Astrocyte of the cerebellum (primary cell): ENCODE results near the gene GABARAPL1.
A peak's percentile ranks its signal among the peaks of the same experiment; 100 is the strongest.

Experiments used
- DNase-seq: peaks from one replicate; pipeline ENCODE4 v3.0.0-alpha.2; 2011; ENCODE audit warnings: low read depth
- H3K4me3 ChIP-seq: 2 replicates; pipeline ENCODE4 v1.5.1; 2011; ENCODE audit warnings: mild to moderate bottlenecking, low read depth, low read length, moderate library complexity
- CTCF ChIP-seq: IDR thresholded peaks from 2 replicates; pipeline ENCODE4 v1.5.1; 2012; ENCODE audit warnings: low read length, low read depth, moderate library complexity, mild to moderate bottlenecking; ENCODE audit errors: missing control alignments
- in situ Hi-C: cut with HindIII; loops from 2 replicates; pipeline ENCODE4 v1.10.0; 2017; ENCODE audit warnings: low sequenced_read_pairs

GABARAPL1 gene

GRCh38 chr12:10227648-10228047, 15.0 kb downstream of the GABARAPL1 start:
- no peak for TF ChIP-seq CTCF
- no peak for DNase-seq
- no peak overlapping the region for H3K4me3 ChIP-seq
- in situ Hi-C loops, result loop anchor here (5.0 kb wide), 1 partner anchor 65 kb away; no protein-coding TSS in a partner anchor

GRCh38 chr12:10234562-10234961, 21.9 kb downstream of the GABARAPL1 start:
- no peak for DNase-seq
- H3K4me3 ChIP-seq, result no peak overlapping the region
- no peak for TF ChIP-seq CTCF
- in situ Hi-C loops, result no loop called here

GRCh38 chr12:10235761-10236631, 23.3 kb downstream of the GABARAPL1 start:
- peak; percentile 77 for TF ChIP-seq CTCF
- in situ Hi-C loops, result no loop called here
- DNase-seq, result no peak
- H3K4me3 ChIP-seq, result no peak overlapping the region

GRCh38 chr12:10236720-10237119, 24.0 kb downstream of the GABARAPL1 start:
- TF ChIP-seq CTCF, result no peak
- H3K4me3 ChIP-seq, result no peak overlapping the region
- in situ Hi-C loops, result no loop called here
- DNase-seq, result no peak

- no peak overlapping the region for H3K4me3 ChIP-seq
- TF ChIP-seq CTCF, result no peak
- DNase-seq, result no peak
- in situ Hi-C loops, result no loop called here
These were observed 25.8 kb downstream of the GABARAPL1 start for GRCh38 chr12:10238526-10238925.

- H3K4me3 ChIP-seq, result no peak overlapping the region
- DNase-seq, result no peak
- in situ Hi-C loops, result no loop called here
- no peak for TF ChIP-seq CTCF
These were observed 28.6 kb downstream of the GABARAPL1 start for GRCh38 chr12:10241290-10241689.
